ENCODE measurements around the gene EML6. TPM values are rescaled to one million over a fixed set of nuclear protein-coding genes. Genes with fewer than 3 reads are reported as not detected.

EML6 gene
- polyA plus RNA-seq, 1 donor (not counting 4 experiments of a cell fraction or from before 2014, with no cell fraction given), result 0.96 TPM

GRCh38 chr2:54735636-54736035 lies 12.2 kb downstream of the EML6 start:
- no peaks in the 10 kb centered on the region for H3K9me3 ChIP-seq (ENCODE audit: control insufficient read depth, low read depth, low read length)
- FAIRE-seq (no peak), DNase-seq (ENCODE audit: low read depth, low spot score) (no peak)
- no peak overlapping the region for H3K4me3 ChIP-seq (ENCODE audit: control insufficient read depth in 2 of 3, extremely low read depth in 1 of 3, insufficient read depth in 2 of 3, low read depth in 1 of 3, low read length in 3 of 3)
- no peaks in the 10 kb centered on the region for H3K4me1 ChIP-seq (ENCODE audit: control insufficient read depth, extremely low read depth, insufficient read depth, low read length)
- dilution Hi-C loops (cut with MboI; ENCODE audit: extremely low pct_ligation_motif_present, low sequenced_read_pairs), result no loop called here
- H3K27me3 ChIP-seq (ENCODE audit: control insufficient read depth, extremely low read depth, insufficient read depth, low read length), result no peaks in the 10 kb centered on the region
- no peaks in the 10 kb centered on the region for H3K79me2 ChIP-seq (ENCODE audit: control insufficient read depth, insufficient read depth, low read length)
- no peak overlapping the region for H3K4me2 ChIP-seq (ENCODE audit: control insufficient read depth, extremely low read depth, insufficient read depth, low read depth, low read length)
- H2AFZ ChIP-seq (ENCODE audit: control insufficient read depth, low read length), result no peak overlapping the region
- H3K27ac ChIP-seq (ENCODE audit: control insufficient read depth, insufficient read depth, low read length), result no peak overlapping the region
- no peaks in the 10 kb centered on the region for H3K36me3 ChIP-seq (ENCODE audit: control insufficient read depth in 2 of 2, extremely low read depth in 1 of 2, insufficient read depth in 2 of 2, low read length in 2 of 2)
- TF ChIP-seq EZH2 (IDR thresholded peaks at IDR 0.05; ENCODE audit: low read length), result no peak
- no peak for TF ChIP-seq CTCF (optimal IDR thresholded peaks at IDR 0.05 in 1 of 3, IDR thresholded peaks at IDR 0.05 in 1 of 3, conservative IDR thresholded peaks at IDR 0.05 in 1 of 3; ENCODE audit: extremely low read depth in 1 of 3, insufficient read depth in 2 of 3, low read length in 3 of 3)
- H4K20me1 ChIP-seq (ENCODE audit: control insufficient read depth, extremely low read depth, insufficient read depth, low read length), result no peaks in the 10 kb centered on the region
- H3K9ac ChIP-seq (ENCODE audit: control insufficient read depth, extremely low read depth, insufficient read depth, low read length), result no peak overlapping the region
- H3K9me1 ChIP-seq (ENCODE audit: control insufficient read depth, extremely low read depth, insufficient read depth, low read length), result no peaks in the 10 kb centered on the region

DNA sequence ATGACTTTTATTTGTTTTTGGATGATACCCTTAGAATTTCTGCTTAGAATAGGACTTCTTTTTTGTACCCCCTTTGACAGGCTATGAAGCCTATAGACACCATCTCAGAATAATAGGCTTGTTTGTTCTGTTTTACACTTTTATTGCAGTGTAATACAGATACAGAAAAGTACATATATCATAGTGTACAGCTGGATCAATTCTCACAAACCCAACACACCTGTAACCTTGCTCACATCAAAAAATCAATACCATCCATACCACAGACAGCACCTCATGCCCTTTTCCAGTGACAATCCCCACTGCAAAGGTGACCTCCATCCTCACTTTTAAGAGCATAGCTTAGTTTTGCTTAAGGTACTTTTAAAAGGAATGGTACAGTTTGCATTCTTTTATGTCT lies 14.8 kb downstream of the EML6 start:
- H3K9me3 ChIP-seq (ENCODE audit: control insufficient read depth, low read depth, low read length), result no peaks in the 10 kb centered on the region
- no peak for FAIRE-seq
- no peaks in the 10 kb centered on the region for H3K9me1 ChIP-seq (ENCODE audit: control insufficient read depth, extremely low read depth, insufficient read depth, low read length)
- H4K20me1 ChIP-seq (ENCODE audit: control insufficient read depth, extremely low read depth, insufficient read depth, low read length), result no peaks in the 10 kb centered on the region
- no peak overlapping the region for H2AFZ ChIP-seq (ENCODE audit: control insufficient read depth, low read length)
- H3K36me3 ChIP-seq (ENCODE audit: control insufficient read depth in 2 of 2, extremely low read depth in 1 of 2, insufficient read depth in 2 of 2, low read length in 2 of 2), result no peaks in the 10 kb centered on the region
- no peak overlapping the region for H3K27ac ChIP-seq (ENCODE audit: control insufficient read depth, insufficient read depth, low read length)
- H3K4me1 ChIP-seq (ENCODE audit: control insufficient read depth, extremely low read depth, insufficient read depth, low read length), result no peaks in the 10 kb centered on the region
- DNase-seq (ENCODE audit: low read depth, low spot score), result no peak
- no peaks in the 10 kb centered on the region for H3K79me2 ChIP-seq (ENCODE audit: control insufficient read depth, insufficient read depth, low read length)
- H3K4me2 ChIP-seq (ENCODE audit: control insufficient read depth, extremely low read depth, insufficient read depth, low read depth, low read length), result no peak overlapping the region
- TF ChIP-seq EZH2 (IDR thresholded peaks at IDR 0.05; ENCODE audit: low read length), result no peak
- TF ChIP-seq CTCF (optimal IDR thresholded peaks at IDR 0.05 in 1 of 3, IDR thresholded peaks at IDR 0.05 in 1 of 3, conservative IDR thresholded peaks at IDR 0.05 in 1 of 3; ENCODE audit: extremely low read depth in 1 of 3, insufficient read depth in 2 of 3, low read length in 3 of 3), result no peak
- H3K9ac ChIP-seq (ENCODE audit: control insufficient read depth, extremely low read depth, insufficient read depth, low read length), result no peak overlapping the region
- H3K27me3 ChIP-seq (ENCODE audit: control insufficient read depth, extremely low read depth, insufficient read depth, low read length), result no peaks in the 10 kb centered on the region
- H3K4me3 ChIP-seq (ENCODE audit: control insufficient read depth in 2 of 3, extremely low read depth in 1 of 3, insufficient read depth in 2 of 3, low read depth in 1 of 3, low read length in 3 of 3), result no peak overlapping the region
- dilution Hi-C loops (cut with MboI; ENCODE audit: extremely low pct_ligation_motif_present, low sequenced_read_pairs), result no loop called here

All from keratinocyte (primary cell).